Transverse colon (tissue), 4 donors: Measurements from ENCODE around the gene PJA1. TPM values are rescaled to one million over a fixed set of nuclear protein-coding genes. Genes with fewer than 3 reads are reported as not detected.

Source experiments
- DNase-seq: peaks from one replicate; pipeline ENCODE4 v3.0.0-alpha.2; 2019
- H3K27ac ChIP-seq, 4 donors: fragments of 200-600 bp; sonication (generic); 2 replicates each; pipeline ENCODE4 v1.5.1; 2016 to 2018; ENCODE audit warnings: inconsistent platforms in 4 of 4
- H3K27me3 ChIP-seq: fragments of 200-600 bp; sonication (generic); 2 replicates; pipeline ENCODE4 v1.5.1; 2017; ENCODE audit warnings: inconsistent platforms
- H3K36me3 ChIP-seq, 4 donors: fragments of 200-600 bp; sonication (generic); 2 replicates each; pipeline ENCODE4 v1.5.1; 2017 to 2019; ENCODE audit warnings: inconsistent platforms in 4 of 4
- H3K4me1 ChIP-seq, 4 donors: fragments of 200-600 bp; sonication (generic); 2 replicates each; pipeline ENCODE4 v1.5.1; 2017 to 2020; ENCODE audit warnings: inconsistent platforms in 4 of 4
- H3K4me3 ChIP-seq, 4 donors: fragments of 200-600 bp; sonication (generic); 1 replicate in 1 of 4; 2 replicates in 3 of 4; pipeline versions ENCODE4 v1.5.1 to v1.6.1; 2017 to 2019; ENCODE audit warnings: inconsistent platforms in 4 of 4
- H3K9me3 ChIP-seq, 2 donors: fragments of 200-600 bp; sonication (generic); 2 replicates each; pipeline ENCODE4 v1.5.1; 2017 to 2019; ENCODE audit warnings: inconsistent platforms in 2 of 2
- EP300 ChIP-seq: sonication (generic); formaldehyde crosslinking; IDR thresholded peaks from one replicate; pipeline ENCODE4 v1.6.1; 2017; ENCODE audit warnings: antibody characterized with exemption, low read depth
- POLR2A ChIP-seq: fragments of 450-650 bp; IDR thresholded peaks from one replicate; pipeline ENCODE4 v1.6.1; 2016; ENCODE audit warnings: antibody characterized with exemption, mild to moderate bottlenecking, moderate library complexity
- POLR2AphosphoS5 ChIP-seq, 3 donors: sonication (generic); formaldehyde crosslinking; IDR thresholded peaks; one replicate each; pipeline ENCODE4 v1.6.1; 2016; ENCODE audit warnings: antibody characterized with exemption in 3 of 3
- WGBS, 2 donors: methylation state at CpG; one replicate each; pipeline ENCODE4 v1.1.5; 2018; ENCODE audit warnings: low coverage in 1 of 2; 5-methylcytosine and 5-hydroxymethylcytosine counted together
- in situ Hi-C, 4 donors: fragments of 200-750 bp; cut with MboI; loops; one replicate each; pipeline versions ENCODE4 v1.15.0 to v1.15.1; 2017; ENCODE audit warnings: low sequenced_read_pairs in 3 of 4, low pct_ligation_motif_present in 1 of 4, low pct_unique_long_range_greater_than_20kb in 1 of 4
- intact Hi-C: fragments of 100-400 bp; cut with DNase I; formaldehyde crosslinking; loops from one replicate; pipeline ENCODE4 v1.15.1; 2023; ENCODE audit warnings: low total_unique reads
- total RNA-seq, 4 donors: library from RNA; depleted of rRNA; stranded (reverse); fragments of >200 nt; gene quantifications; one replicate each; pipeline ENCODE4 v1.1.0, GENCODE V29; 2016
- TF ChIP-seq, protein P1 (sequence below), 5 experiments: fragments of 200-600 bp in 3 of 5; fragments of 450-650 bp in 2 of 5; sonication (generic) in 3 of 5; IDR thresholded peaks; 1 replicate in 2 of 5; 2 replicates in 3 of 5; pipeline ENCODE4 v1.5.1; 2016 to 2017; ENCODE audit warnings: antibody characterized with exemption in 5 of 5, inconsistent platforms in 3 of 5, mild to moderate bottlenecking in 2 of 5, moderate library complexity in 1 of 5

The PJA1 gene
- total RNA-seq, 4 donors from 2014 or later, result 2.2 to 31.4 (median 6.9) TPM

DNA sequence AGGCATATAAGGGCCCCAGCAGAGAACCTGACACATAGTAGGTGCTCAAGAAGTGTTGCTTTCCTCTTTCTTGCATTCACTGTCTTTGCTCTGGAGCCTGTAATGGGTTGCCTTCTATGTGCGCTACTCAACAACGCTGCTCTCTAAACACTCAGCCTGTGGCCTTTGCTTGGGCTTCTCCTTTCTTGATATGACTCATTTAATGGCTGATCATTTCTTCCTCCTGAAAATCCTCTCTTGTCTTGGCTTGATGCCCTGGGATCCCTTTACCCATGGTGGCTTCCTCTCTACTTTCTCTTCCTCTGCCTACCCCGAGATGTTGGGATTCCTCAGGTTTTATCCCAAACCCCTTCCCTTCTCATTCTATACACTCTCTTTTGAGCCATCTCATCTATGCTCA lies 19.9 kb upstream of the PJA1 start:
- in situ Hi-C loops, result no loop called here
- DNase-seq, result no peak
- no peak overlapping the region for H3K27ac ChIP-seq
- H3K4me1 ChIP-seq, result no peaks in the 10 kb centered on the region
- H3K36me3 ChIP-seq, result no peaks in the 10 kb centered on the region
- no peak for TF ChIP-seq POLR2AphosphoS5 (IDR thresholded peaks at IDR 0.05)
- TF ChIP-seq EP300, result no peak
- no peak for TF ChIP-seq POLR2A
- TF ChIP-seq, protein P1, sequence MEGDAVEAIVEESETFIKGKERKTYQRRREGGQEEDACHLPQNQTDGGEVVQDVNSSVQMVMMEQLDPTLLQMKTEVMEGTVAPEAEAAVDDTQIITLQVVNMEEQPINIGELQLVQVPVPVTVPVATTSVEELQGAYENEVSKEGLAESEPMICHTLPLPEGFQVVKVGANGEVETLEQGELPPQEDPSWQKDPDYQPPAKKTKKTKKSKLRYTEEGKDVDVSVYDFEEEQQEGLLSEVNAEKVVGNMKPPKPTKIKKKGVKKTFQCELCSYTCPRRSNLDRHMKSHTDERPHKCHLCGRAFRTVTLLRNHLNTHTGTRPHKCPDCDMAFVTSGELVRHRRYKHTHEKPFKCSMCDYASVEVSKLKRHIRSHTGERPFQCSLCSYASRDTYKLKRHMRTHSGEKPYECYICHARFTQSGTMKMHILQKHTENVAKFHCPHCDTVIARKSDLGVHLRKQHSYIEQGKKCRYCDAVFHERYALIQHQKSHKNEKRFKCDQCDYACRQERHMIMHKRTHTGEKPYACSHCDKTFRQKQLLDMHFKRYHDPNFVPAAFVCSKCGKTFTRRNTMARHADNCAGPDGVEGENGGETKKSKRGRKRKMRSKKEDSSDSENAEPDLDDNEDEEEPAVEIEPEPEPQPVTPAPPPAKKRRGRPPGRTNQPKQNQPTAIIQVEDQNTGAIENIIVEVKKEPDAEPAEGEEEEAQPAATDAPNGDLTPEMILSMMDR (IDR thresholded peaks at IDR 0.05), result no peak
- 60 to 86% methylated on average over 2 to 3 of the region's 3 CpGs for WGBS, 2 donors
- no peak overlapping the region for H3K4me3 ChIP-seq
- intact Hi-C loops, result no loop called here
- H3K27me3 ChIP-seq, result no peaks in the 10 kb centered on the region
- H3K9me3 ChIP-seq, result no peaks in the 10 kb centered on the region

DNA sequence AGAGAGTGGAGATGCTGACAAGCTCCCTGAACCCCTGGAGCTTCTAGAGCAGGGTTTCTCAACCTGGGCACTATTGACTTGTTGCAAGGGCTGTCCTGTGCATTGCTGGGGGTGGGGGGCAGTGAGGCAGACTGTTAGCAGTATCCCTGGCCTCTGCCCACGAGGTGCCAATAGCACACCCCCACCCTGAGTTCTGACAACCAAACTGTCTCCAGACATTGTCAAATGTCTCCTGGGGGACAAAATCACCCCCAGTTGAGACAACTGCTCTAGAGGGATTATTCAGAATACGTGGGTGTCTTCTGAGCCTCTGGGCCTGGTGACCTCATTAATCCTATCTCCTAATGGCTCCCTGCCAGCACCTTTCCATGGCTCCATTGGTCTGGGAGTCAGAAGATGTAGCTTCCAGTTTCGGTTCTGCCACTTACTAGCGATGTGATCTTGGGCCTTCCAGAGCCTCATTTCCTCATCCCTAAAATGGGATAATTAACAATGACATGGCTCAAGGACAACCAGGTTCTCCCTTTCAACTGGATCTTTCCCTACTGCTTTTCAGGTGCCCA lies 17.6 kb upstream of the PJA1 start:
- Histone ChIP-seq H3K27me3 (no peaks in the 10 kb centered on the region), H3K4me1 (no peaks in the 10 kb centered on the region), H3K9me3 (no peaks in the 10 kb centered on the region), H3K4me3 (no peak overlapping the region), H3K36me3 (no peaks in the 10 kb centered on the region), H3K27ac (no peak overlapping the region)
- intact Hi-C loops, result no loop called here
- no peak for DNase-seq
- TF ChIP-seq POLR2A, result no peak
- no peak for TF ChIP-seq EP300
- TF ChIP-seq, protein P1 (IDR thresholded peaks at IDR 0.05), result no peak
- no peak for TF ChIP-seq POLR2AphosphoS5 (IDR thresholded peaks at IDR 0.05)
- in situ Hi-C loops, result no loop called here
- 50% methylated on average over 4 of the region's 4 CpGs; no CpG with 5 or more reads in 1 of the 2 donors for WGBS, 2 donors

DNA sequence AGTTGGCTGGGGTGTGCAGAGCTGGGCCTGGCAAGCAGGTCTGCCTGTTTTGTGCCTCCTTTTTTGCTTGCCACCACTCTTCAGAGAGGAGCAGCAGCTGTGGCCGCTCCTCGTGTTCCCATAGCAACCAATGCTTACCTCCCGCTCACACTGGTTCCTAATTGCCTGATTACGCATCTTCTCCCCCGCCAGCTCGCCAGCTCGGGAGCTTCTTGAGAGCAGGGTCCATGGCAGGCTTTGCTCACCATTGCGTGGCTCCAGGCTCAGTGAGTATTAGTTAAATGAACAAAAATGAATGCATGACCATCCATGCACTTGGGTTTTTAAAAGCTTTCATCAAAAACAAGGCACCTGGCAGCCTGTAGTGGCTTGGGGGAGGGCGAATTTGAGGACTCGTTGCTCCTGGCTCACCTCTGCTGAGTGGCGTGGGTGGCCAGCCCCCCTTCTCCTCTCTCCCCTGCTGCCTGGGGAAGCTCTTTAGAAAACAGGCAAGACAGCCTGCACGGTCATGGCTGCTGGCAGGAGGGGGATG lies 14.2 kb upstream of the PJA1 start:
- intact Hi-C loops (no loop called here), in situ Hi-C loops (no loop called here)
- no peak for DNase-seq
- H3K9me3 ChIP-seq, result no peaks in the 10 kb centered on the region
- no peaks in the 10 kb centered on the region for H3K27me3 ChIP-seq
- no peaks in the 10 kb centered on the region for H3K36me3 ChIP-seq
- no peak overlapping the region for H3K27ac ChIP-seq
- no peaks in the 10 kb centered on the region for H3K4me1 ChIP-seq
- WGBS, 2 donors, result 46% methylated on average over 12 of the region's 12 CpGs; no CpG with 5 or more reads in 1 of the 2 donors
- no peak for TF ChIP-seq EP300
- no peak for TF ChIP-seq POLR2AphosphoS5 (IDR thresholded peaks at IDR 0.05)
- no peak overlapping the region for H3K4me3 ChIP-seq

DNA sequence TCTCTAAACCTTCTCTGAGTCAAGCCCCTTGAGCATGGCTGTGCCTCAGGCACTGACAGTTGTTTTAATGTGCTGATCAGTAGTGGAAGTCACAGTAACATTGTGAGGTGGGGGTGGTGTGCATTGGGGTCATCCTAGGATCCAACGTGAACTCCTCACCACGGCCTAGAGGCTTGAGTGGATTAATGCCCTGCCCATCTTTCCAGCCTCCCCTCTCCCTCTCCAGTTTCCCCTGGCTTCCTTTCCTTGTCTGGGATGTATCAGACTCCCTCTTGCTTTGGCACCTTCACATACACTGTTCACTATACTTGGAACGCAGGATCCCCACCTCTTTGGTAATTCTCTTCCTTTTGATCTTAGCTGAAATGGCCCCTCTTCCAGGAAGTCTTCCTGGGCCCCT lies 13.3 kb upstream of the PJA1 start:
- in situ Hi-C loops, result no loop called here

More for the DNA sequence above, 13.3 kb upstream of the PJA1 start:
- no peak for DNase-seq
- intact Hi-C loops, result no loop called here
- Histone ChIP-seq H3K36me3 (no peaks in the 10 kb centered on the region), H3K27me3 (no peaks in the 10 kb centered on the region), H3K27ac (no peak overlapping the region), H3K4me3 (no peak overlapping the region), H3K4me1 (no peaks in the 10 kb centered on the region), H3K9me3 (no peaks in the 10 kb centered on the region)
- TF ChIP-seq POLR2A (no peak), EP300 (no peak), POLR2AphosphoS5 (IDR thresholded peaks at IDR 0.05) (no peak)
- TF ChIP-seq, protein P1 (IDR thresholded peaks at IDR 0.05), result no peak
- 71% methylated on average over 3 of the region's 3 CpGs; no CpG with 5 or more reads in 1 of the 2 donors for WGBS, 2 donors
